ENCODE data around the gene HAUS2. TPM values are rescaled to one million over a fixed set of nuclear protein-coding genes. Genes with fewer than 3 reads are reported as not detected.
A peak's percentile ranks its signal among the peaks of the same experiment; 100 is the strongest.

Gene HAUS2
- total and polyA plus RNA-seq, 10 of the 15 experiments (the other 5 are each of a cell fraction or from before 2014, with no cell fraction given): 28.7 to 59.3 (median 40.6) TPM

DNA sequence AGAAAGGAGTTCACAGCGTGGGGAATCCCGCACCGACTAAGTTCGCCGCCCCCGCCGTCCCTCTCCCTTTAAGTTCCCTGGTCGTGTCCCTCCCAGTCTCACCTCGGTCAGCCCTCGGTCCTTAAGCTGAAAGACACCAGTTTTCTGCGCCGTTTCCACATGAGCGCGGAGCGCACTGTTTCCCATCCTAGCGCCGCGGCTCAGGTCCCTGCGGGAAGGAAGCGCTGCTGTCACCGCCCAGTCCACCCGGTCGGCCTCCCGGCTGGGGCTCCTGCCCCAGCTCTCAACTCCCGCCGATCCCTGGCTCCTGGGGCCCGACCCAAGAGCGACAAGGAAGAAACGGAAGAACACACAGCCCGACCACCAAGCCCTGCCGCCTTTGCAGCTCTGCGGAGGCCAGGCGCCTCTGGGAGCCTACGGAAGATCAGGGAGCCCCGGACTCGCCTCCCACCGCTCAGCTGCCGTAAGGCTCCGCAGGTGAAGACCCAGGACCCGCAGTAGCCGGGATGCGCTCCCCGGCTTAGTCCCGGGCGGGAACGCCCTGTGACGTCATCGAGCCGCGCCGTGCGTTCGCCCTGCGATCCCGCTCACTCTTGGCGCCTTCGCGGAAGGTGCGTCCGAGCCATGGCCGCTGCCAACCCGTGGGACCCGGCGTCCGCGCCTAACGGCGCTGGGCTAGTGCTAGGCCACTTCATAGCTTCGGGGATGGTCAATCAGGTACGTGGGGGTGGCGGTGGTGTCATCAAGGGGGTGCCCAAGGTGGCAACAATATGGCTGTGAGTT, at the start of gene HAUS2, which contains the start of gene LRRC57 (continued):
- TF ChIP-seq, protein P1, sequence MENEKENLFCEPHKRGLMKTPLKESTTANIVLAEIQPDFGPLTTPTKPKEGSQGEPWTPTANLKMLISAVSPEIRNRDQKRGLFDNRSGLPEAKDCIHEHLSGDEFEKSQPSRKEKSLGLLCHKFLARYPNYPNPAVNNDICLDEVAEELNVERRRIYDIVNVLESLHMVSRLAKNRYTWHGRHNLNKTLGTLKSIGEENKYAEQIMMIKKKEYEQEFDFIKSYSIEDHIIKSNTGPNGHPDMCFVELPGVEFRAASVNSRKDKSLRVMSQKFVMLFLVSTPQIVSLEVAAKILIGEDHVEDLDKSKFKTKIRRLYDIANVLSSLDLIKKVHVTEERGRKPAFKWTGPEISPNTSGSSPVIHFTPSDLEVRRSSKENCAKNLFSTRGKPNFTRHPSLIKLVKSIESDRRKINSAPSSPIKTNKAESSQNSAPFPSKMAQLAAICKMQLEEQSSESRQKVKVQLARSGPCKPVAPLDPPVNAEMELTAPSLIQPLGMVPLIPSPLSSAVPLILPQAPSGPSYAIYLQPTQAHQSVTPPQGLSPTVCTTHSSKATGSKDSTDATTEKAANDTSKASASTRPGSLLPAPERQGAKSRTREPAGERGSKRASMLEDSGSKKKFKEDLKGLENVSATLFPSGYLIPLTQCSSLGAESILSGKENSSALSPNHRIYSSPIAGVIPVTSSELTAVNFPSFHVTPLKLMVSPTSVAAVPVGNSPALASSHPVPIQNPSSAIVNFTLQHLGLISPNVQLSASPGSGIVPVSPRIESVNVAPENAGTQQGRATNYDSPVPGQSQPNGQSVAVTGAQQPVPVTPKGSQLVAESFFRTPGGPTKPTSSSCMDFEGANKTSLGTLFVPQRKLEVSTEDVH (IDR thresholded peaks at IDR 0.05; ENCODE audit: low read depth, partially characterized antibody): peak; percentile 39
- TF ChIP-seq ATF2 (IDR thresholded peaks at IDR 0.05; ENCODE audit: low read length) (no peak), MYC (IDR thresholded peaks at IDR 0.05; ENCODE audit: insufficient read depth, insufficient read length, insufficient replicate concordance, low read length, severe bottlenecking) (no peak), EP300 (IDR thresholded peaks at IDR 0.05; ENCODE audit: borderline replicate concordance in 1 of 2, control insufficient read depth in 1 of 2, low read depth in 2 of 2, low read length in 2 of 2) (no peak), ZNF687 (IDR thresholded peaks at IDR 0.05) (peak; percentile 70), ZBED1 (IDR thresholded peaks at IDR 0.05; ENCODE audit: borderline replicate concordance) (no peak), RELB (IDR thresholded peaks at IDR 0.05; ENCODE audit: low read depth) (peak; percentile 89), FOXM1 (IDR thresholded peaks at IDR 0.05; ENCODE audit: low read depth, low read length) (no peak), RAD51 (IDR thresholded peaks at IDR 0.05) (no peak)
- TF ChIP-seq, protein P2, sequence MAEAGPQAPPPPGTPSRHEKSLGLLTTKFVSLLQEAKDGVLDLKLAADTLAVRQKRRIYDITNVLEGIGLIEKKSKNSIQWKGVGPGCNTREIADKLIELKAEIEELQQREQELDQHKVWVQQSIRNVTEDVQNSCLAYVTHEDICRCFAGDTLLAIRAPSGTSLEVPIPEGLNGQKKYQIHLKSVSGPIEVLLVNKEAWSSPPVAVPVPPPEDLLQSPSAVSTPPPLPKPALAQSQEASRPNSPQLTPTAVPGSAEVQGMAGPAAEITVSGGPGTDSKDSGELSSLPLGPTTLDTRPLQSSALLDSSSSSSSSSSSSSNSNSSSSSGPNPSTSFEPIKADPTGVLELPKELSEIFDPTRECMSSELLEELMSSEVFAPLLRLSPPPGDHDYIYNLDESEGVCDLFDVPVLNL (IDR thresholded peaks at IDR 0.05; ENCODE audit: low read depth, low read length): peak; percentile 51; the same call in 1 of the 2 replicates
- TF ChIP-seq, protein P3, sequence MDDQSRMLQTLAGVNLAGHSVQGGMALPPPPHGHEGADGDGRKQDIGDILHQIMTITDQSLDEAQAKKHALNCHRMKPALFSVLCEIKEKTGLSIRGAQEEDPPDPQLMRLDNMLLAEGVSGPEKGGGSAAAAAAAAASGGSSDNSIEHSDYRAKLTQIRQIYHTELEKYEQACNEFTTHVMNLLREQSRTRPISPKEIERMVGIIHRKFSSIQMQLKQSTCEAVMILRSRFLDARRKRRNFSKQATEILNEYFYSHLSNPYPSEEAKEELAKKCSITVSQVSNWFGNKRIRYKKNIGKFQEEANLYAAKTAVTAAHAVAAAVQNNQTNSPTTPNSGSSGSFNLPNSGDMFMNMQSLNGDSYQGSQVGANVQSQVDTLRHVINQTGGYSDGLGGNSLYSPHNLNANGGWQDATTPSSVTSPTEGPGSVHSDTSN (IDR thresholded peaks at IDR 0.05; ENCODE audit: insufficient replicate concordance, low read depth, low read length): no peak
